ENCODE data around the gene ADGRB3.

- TF ChIP-seq CTCF (IDR thresholded peaks at IDR 0.05) (peak; percentile 42 to 63 (median 53)), POLR2AphosphoS5 (IDR thresholded peaks at IDR 0.05) (no peak)
Measured at GRCh38 chr6:68967549-68968300, 332.6 kb downstream of the ADGRB3 start.

All from breast epithelium (tissue), 3 donors.